B cell (primary cell): Measurements from ENCODE around the gene BTBD17. TPM values are rescaled to one million over a fixed set of nuclear protein-coding genes. Genes with fewer than 3 reads are reported as not detected.

Experiments used
- ATAC-seq: fragments of 200-7000 bp; cut with Tn5 transposase; one replicate; pipeline ENCODE4 v1.10.0; 2021; ENCODE audit warnings: low read depth, mild to moderate bottlenecking, moderate number of reproducible peaks, moderate library complexity
- CTCF ChIA-PET: fragments of 350-600 bp; sonication (Branson Sonifier 250); formaldehyde crosslinking; loops from one replicate; lab custom pipeline; 2021; ENCODE audit warnings: antibody characterized with exemption, inconsistent platforms; lab: Charles Lee
- POLR2A ChIA-PET: fragments of 350-600 bp; sonication (Branson Sonifier 250); formaldehyde crosslinking; loops from one replicate; lab custom pipeline; 2021; ENCODE audit warnings: antibody characterized with exemption; lab: Charles Lee
- DNase-seq: peaks from one replicate; pipeline ENCODE4 v3.0.0; 2013
- H2AFZ ChIP-seq: 2 replicates; pipeline ENCODE4 v1.6.1; 2012; ENCODE audit warnings: mild to moderate bottlenecking, low read depth, low read length; ENCODE audit not compliant: insufficient read depth, poor library complexity, severe bottlenecking
- H3K27ac ChIP-seq, 2 donors: 1 replicate in 1 of 2; 2 replicates in 1 of 2; pipeline ENCODE4 v1.5.1; 2012 to 2013; ENCODE audit warnings: low read length in 2 of 2, mild to moderate bottlenecking in 2 of 2, moderate library complexity in 1 of 2
- H3K27me3 ChIP-seq, 4 experiments: fragments of 200-600 bp in 1 of 4; sonication (generic) in 1 of 4; replicated peaks in 1 of 4; 1 replicate in 2 of 4; 2 replicates in 2 of 4; pipeline versions ENCODE4 v1.6.1 to v1.7.0; 2013 to 2016; ENCODE audit warnings: low read length in 3 of 4, mild to moderate bottlenecking in 2 of 4, mixed read lengths in 1 of 4, moderate library complexity in 1 of 4; ENCODE audit not compliant: insufficient read depth in 4 of 4, control insufficient read depth in 3 of 4; ENCODE audit errors: control extremely low read depth in 1 of 4
- H3K36me3 ChIP-seq, 2 experiments: replicated peaks in 1 of 2; 1 replicate in 1 of 2; 2 replicates in 1 of 2; pipeline versions ENCODE4 v1.6.1 to v1.7.1; 2013; ENCODE audit warnings: low read length in 1 of 2; ENCODE audit not compliant: insufficient read depth in 2 of 2, control insufficient read depth in 1 of 2; ENCODE audit errors: control extremely low read depth in 1 of 2, extremely low read depth in 1 of 2
- H3K4me1 ChIP-seq, 2 donors: fragments of 200-600 bp in 1 of 2; sonication (generic) in 1 of 2; 1 replicate in 1 of 2; 2 replicates in 1 of 2; pipeline versions ENCODE4 v1.5.1 to v1.6.1; 2013 to 2017; ENCODE audit warnings: low read length in 2 of 2; ENCODE audit not compliant: control insufficient read depth in 2 of 2, insufficient read depth in 2 of 2
- H3K4me2 ChIP-seq: replicated peaks from 2 replicates; pipeline ENCODE3; 2012; ENCODE audit warnings: mild to moderate bottlenecking, low read depth, low read length; ENCODE audit not compliant: poor library complexity, severe bottlenecking
- H3K4me3 ChIP-seq, 5 experiments: fragments of 200-600 bp in 1 of 5; sonication (generic) in 1 of 5; 1 replicate in 3 of 5; 2 replicates in 2 of 5; pipeline versions ENCODE4 v1.5.1 to v1.7.0; 2011 to 2016; ENCODE audit warnings: low read length in 4 of 5, mild to moderate bottlenecking in 4 of 5, low read depth in 2 of 5, control low read depth in 1 of 5, moderate library complexity in 1 of 5; ENCODE audit not compliant: insufficient read depth in 1 of 5; ENCODE audit errors: control extremely low read depth in 1 of 5, extremely low read depth in 1 of 5
- H3K79me2 ChIP-seq: fragments of 200-600 bp; sonication (generic); one replicate; pipeline ENCODE4 v1.6.0; 2016; ENCODE audit warnings: low read length; ENCODE audit not compliant: control insufficient read depth, insufficient read depth
- H3K9ac ChIP-seq: fragments of 200-600 bp; sonication (generic); 2 replicates; pipeline ENCODE4 v1.6.1; 2017; ENCODE audit warnings: mild to moderate bottlenecking, low read length, moderate library complexity
- H3K9me3 ChIP-seq, 3 donors: one replicate each; pipeline versions ENCODE4 v1.6.1 to v1.7.1; 2013; ENCODE audit warnings: low read length in 2 of 3; ENCODE audit not compliant: control insufficient read depth in 2 of 3, insufficient read depth in 1 of 3; ENCODE audit errors: control extremely low read depth in 1 of 3
- H4K20me1 ChIP-seq: 2 replicates; pipeline ENCODE4 v1.6.0; 2012; ENCODE audit warnings: mild to moderate bottlenecking, low read length; ENCODE audit not compliant: insufficient read depth, control insufficient read depth, poor library complexity, severe bottlenecking
- H3K27ac Mint-ChIP-seq: one replicate; pipeline ENCODE4 v1.8.0; 2021; ENCODE audit warnings: mixed read lengths
- H3K27me3 Mint-ChIP-seq: one replicate; pipeline ENCODE4 v1.8.0; 2021; ENCODE audit warnings: mixed read lengths
- H3K4me1 Mint-ChIP-seq: one replicate; pipeline ENCODE4 v1.8.0; 2021; ENCODE audit warnings: mixed read lengths
- H3K4me3 Mint-ChIP-seq: one replicate; pipeline ENCODE4 v1.8.0; 2021; ENCODE audit warnings: mixed read lengths
- H3K9me3 Mint-ChIP-seq: one replicate; pipeline ENCODE4 v1.8.0; 2022; ENCODE audit warnings: mixed read lengths; ENCODE audit not compliant: insufficient read depth
- CTCF ChIP-seq: fragments of 200-600 bp; IDR thresholded peaks from one replicate; pipeline ENCODE4 v1.8.0; 2022; ENCODE audit warnings: antibody characterized with exemption, mild to moderate bottlenecking
- EZH2 ChIP-seq: IDR thresholded peaks from 2 replicates; pipeline ENCODE4 v1.6.1; 2012; ENCODE audit warnings: borderline replicate concordance, low read depth, mild to moderate bottlenecking, moderate library complexity, low read length; ENCODE audit not compliant: insufficient read depth, poor library complexity, severe bottlenecking
- WGBS: methylation state at CpG from one replicate; pipeline ENCODE4 v1.1.5; 2013; ENCODE audit warnings: missing lambda C conversion rate; ENCODE audit not compliant: insufficient coverage; 5-methylcytosine and 5-hydroxymethylcytosine counted together
- intact Hi-C: fragments of 100-400 bp; cut with micrococcal nuclease; formaldehyde crosslinking; loops from one replicate; pipeline ENCODE4 v1.10.0; 2022
- polyA plus RNA-seq: library from polyadenylated mRNA; depleted of rRNA; stranded (reverse); fragments of >200 nt; gene quantifications from 2 replicates; pipeline ENCODE4 v1.2.3, GENCODE V29; 2012
- total RNA-seq, 2 donors: library from RNA; stranded (reverse); fragments of 120-200 nt in 1 of 2; gene quantifications; 1 replicate in 1 of 2; 2 replicates in 1 of 2; pipeline versions ENCODE4 v1.2.3 to v1.2.4, GENCODE V29; 2013 to 2022

The BTBD17 gene
- total and polyA plus RNA-seq, 2 donors (not counting 1 experiment from before 2014, with no cell fraction given), result not detected

- no peak overlapping the region for H3K4me3 Mint-ChIP-seq
- ChIA-PET CTCF (no interaction called here), POLR2A (no interaction called here)
- H3K27ac Mint-ChIP-seq, result no peak overlapping the region
- Histone ChIP-seq H3K9me3 (peaks cover 0 to 10% (median 0%) of the 10 kb centered on the region in 3 donors), H3K4me3 (no peak overlapping the region), H3K4me2 (no peak overlapping the region), H3K27me3 (peaks cover 0 to 6% (median 1%) of the 10 kb centered on the region in 4 experiments), H2AFZ (no peak overlapping the region), H3K9ac (no peak overlapping the region), H3K4me1 (no peaks in the 10 kb centered on the region), H3K27ac (no peak overlapping the region), H3K79me2 (no peaks in the 10 kb centered on the region), H4K20me1 (no peaks in the 10 kb centered on the region), H3K36me3 (no peaks in the 10 kb centered on the region)
- no peaks in the 10 kb centered on the region for H3K9me3 Mint-ChIP-seq
- TF ChIP-seq EZH2, result no peak
- no peak for TF ChIP-seq CTCF
- no CpG with 5 or more reads among the region's 4 CpGs for WGBS
- no peaks in the 10 kb centered on the region for H3K4me1 Mint-ChIP-seq
- ATAC-seq (no peak), DNase-seq (no peak)
- intact Hi-C loops, result no loop called here
- peaks cover 19% of the 10 kb centered on the region for H3K27me3 Mint-ChIP-seq
These were observed 34.9 kb upstream of the BTBD17 start for GRCh38 chr17:74396567-74396966.

GRCh38 chr17:74394977-74395376, 33.3 kb upstream of the BTBD17 start:
- 95% methylated on average over 7 of the region's 7 CpGs for WGBS
- Histone ChIP-seq H3K36me3 (no peaks in the 10 kb centered on the region), H3K79me2 (no peaks in the 10 kb centered on the region), H3K9ac (no peak overlapping the region), H3K4me2 (no peak overlapping the region), H4K20me1 (no peaks in the 10 kb centered on the region), H3K4me3 (no peak overlapping the region), H3K27me3 (peaks cover 0 to 9% (median 1%) of the 10 kb centered on the region in 4 experiments), H3K27ac (no peak overlapping the region), H3K9me3 (peaks cover 0 to 10% (median 0%) of the 10 kb centered on the region in 3 donors), H2AFZ (no peak overlapping the region), H3K4me1 (no peaks in the 10 kb centered on the region)
- POLR2A ChIA-PET, result no interaction called here
- TF ChIP-seq EZH2, result no peak
- no peak for TF ChIP-seq CTCF
- CTCF ChIA-PET, result interaction anchor here (0.8 to 1.1 kb wide), 2 partner anchors 16 to 95 kb away, joined by 3 to 5 read pairs; no protein-coding TSS in a partner anchor
- H3K4me1 Mint-ChIP-seq, result no peaks in the 10 kb centered on the region
- H3K9me3 Mint-ChIP-seq, result no peaks in the 10 kb centered on the region
- H3K27ac Mint-ChIP-seq, result no peak overlapping the region
- H3K27me3 Mint-ChIP-seq, result peaks cover 21% of the 10 kb centered on the region
- ATAC-seq, result no peak
- no peak overlapping the region for H3K4me3 Mint-ChIP-seq
- DNase-seq, result no peak
- intact Hi-C loops, result no loop called here
